ENCODE measurements around the gene ARFGEF3.
"Not testable (repeated sequence)": the region's sequence is repeated elsewhere in the genome, so short reads cannot be mapped to it uniquely, and the experiment has no call there.

Gene ARFGEF3

GRCh38 chr6:138277835-138278234, 116.1 kb downstream of the ARFGEF3 start:
- DNase-seq, result no peak

- no peak for DNase-seq
Measured at GRCh38 chr6:138278326-138278725, 116.6 kb downstream of the ARFGEF3 start.

- no peak for DNase-seq
Measured at GRCh38 chr6:138285800-138286199, 124.1 kb downstream of the ARFGEF3 start.

GRCh38 chr6:138286698-138287097, 125.0 kb downstream of the ARFGEF3 start:
- DNase-seq, result no peak

GRCh38 chr6:138287144-138287955, 125.6 kb downstream of the ARFGEF3 start:
- DNase-seq, result no peak

GRCh38 chr6:138288428-138289085, 126.8 kb downstream of the ARFGEF3 start:
- DNase-seq, result not testable (repeated sequence)

GRCh38 chr6:138289739-138290138, 128.0 kb downstream of the ARFGEF3 start:
- no peak for DNase-seq

- no peak for DNase-seq
Measured at GRCh38 chr6:138290423-138290962, 128.8 kb downstream of the ARFGEF3 start.

GRCh38 chr6:138291036-138291848, 129.5 kb downstream of the ARFGEF3 start:
- DNase-seq, result no peak

GRCh38 chr6:138291849-138292181, 130.1 kb downstream of the ARFGEF3 start:
- DNase-seq, result no peak

- DNase-seq, result no peak
Measured at GRCh38 chr6:138292482-138292881, 130.7 kb downstream of the ARFGEF3 start.

GRCh38 chr6:138293428-138294395, 132.0 kb downstream of the ARFGEF3 start:
- no peak for DNase-seq

GRCh38 chr6:138296381-138296780, 134.6 kb downstream of the ARFGEF3 start:
- no peak for DNase-seq

GRCh38 chr6:138296786-138297185, 135.0 kb downstream of the ARFGEF3 start:
- DNase-seq, result no peak

GRCh38 chr6:138297761-138298298, 136.1 kb downstream of the ARFGEF3 start:
- no peak for DNase-seq

- no peak for DNase-seq
Measured at GRCh38 chr6:138300469-138300868, 138.7 kb downstream of the ARFGEF3 start.

GRCh38 chr6:138302554-138302953, 140.8 kb downstream of the ARFGEF3 start:
- DNase-seq, result no peak

GRCh38 chr6:138307352-138307751, 145.6 kb downstream of the ARFGEF3 start:
- DNase-seq, result no peak

GRCh38 chr6:138307816-138308730, 146.3 kb downstream of the ARFGEF3 start:
- DNase-seq, result peak in 1 of 2 experiments; percentile 16

- no peak for DNase-seq
Measured at GRCh38 chr6:138308731-138309110, 147.0 kb downstream of the ARFGEF3 start.

GRCh38 chr6:138309695-138310094, 148.0 kb downstream of the ARFGEF3 start:
- no peak for DNase-seq
